HG03139 (cell line): ENCODE results near the gene GPR142.
"Not testable (repeated sequence)": the region's sequence is repeated elsewhere in the genome, so short reads cannot be mapped to it uniquely, and the experiment has no call there.

Experiments used
- ATAC-seq: cut with Tn5 transposase; IDR thresholded peaks from one replicate; pipeline ENCODE4 v1.9.1; 2021; ENCODE audit not compliant: unreplicated experiment

The GPR142 gene

DNA sequence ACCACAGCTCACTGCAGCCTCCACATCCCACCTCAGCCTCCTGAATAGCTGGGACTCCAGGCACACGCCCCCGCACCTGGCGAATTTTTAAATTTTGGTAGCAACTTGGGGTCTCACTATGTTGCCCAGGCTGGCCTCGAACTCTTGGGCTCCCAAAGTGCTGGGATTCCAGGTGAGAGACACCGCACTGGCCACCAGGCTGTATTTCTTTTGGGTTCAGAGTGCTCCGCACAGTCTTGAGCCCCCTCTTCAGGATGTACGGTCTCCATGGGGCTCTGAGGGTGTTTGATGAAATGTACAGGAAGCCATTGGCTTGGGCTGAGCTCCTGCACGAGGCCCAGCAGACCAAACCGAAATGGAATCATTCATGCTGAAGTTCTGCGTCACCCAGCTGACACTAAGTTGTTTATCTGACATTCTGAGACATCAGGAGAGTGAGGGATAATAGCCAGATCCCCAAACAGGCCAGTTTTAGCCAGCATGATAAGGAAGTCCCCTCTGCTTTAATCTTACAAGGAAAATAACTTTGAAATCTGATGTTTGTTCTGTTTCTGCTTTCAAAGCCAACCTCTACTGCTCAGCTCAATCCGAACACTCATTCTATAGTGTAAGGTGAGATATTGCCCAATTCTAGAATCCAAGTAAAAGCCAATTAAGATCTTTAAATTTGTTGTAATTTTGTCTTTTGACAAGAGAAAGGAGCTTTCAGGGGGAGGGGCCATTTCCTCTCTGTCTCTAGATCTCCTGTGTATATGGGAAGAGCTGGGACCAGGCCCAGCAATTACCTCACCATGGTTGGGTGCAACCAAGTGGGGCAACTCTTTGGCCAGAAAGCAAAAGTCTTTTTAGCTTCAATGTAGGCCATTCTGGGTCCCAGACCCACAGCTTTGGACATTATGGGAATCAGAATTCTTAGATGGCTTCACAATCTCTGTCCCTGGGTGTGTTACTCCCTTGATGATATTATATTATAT lies 23.7 kb downstream of the GPR142 start:
- ATAC-seq: no peak

DNA sequence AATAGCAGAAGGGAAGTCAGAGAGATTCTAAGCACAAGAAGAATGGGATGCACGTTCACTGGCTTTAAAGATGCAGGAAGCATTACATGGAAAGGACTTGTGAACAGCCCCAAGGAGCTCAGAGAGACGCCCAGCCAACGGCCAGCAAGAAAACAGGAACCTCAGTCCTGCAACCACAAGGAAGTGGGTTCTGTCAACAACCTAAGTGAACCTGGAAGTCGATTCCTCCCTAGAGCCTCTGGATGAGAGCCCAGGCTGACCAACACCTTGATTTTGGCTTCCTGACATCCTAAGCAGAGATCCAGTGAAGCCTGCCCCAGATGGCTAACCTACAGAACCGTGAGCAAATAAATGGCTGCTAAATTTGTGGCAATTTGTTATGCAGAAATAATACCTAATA lies 24.5 kb downstream of the GPR142 start:
- no peak for ATAC-seq

DNA sequence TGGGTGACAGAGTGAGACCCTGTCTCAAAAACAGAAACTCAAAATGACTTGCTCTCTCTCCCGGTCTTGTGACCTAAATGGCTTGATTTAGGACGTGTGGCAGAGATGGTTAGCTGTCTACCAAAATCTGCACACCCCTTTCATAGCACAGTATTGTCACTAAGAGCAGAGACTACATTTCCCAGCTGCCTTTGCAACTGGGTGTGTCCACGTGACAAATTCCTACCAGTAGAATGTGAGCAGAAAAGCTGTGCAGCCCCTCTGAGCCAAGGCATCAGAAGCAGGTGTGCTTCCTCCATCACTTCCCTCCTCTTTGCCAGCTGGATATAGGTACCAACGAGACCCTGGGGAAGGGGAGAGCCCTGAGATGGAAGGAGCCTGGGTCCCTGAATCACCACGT lies 25.5 kb downstream of the GPR142 start:
- no peak for ATAC-seq

DNA sequence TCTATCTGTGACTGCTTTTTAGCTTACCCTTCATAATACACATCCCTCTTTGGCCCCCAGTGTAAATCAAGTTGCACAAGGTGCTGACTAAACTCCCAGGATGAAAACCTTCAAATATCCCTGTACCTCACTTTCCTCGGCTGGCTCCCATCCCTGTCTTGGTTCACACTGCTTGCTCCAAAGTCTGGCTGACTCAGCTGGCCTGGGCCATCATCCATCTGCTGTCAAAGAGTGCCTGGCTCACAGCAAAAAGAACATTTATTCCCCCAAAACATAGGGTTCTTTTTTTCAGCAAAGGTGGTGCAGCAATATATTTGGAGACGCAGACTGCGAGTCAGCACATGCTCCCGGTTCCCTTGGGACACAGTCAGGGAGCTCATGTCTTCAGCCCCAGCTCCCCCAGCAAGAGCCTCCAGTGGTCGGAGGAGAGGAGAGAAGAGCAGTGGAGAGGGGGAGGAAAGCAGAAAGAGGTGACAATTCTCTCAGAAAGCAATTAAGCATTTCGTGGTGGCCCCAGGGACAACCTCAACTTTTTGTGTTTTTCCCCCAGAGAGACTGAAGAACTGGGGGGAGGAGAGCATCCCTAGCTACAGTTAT lies 26.1 kb downstream of the GPR142 start:
- no peak for ATAC-seq

DNA sequence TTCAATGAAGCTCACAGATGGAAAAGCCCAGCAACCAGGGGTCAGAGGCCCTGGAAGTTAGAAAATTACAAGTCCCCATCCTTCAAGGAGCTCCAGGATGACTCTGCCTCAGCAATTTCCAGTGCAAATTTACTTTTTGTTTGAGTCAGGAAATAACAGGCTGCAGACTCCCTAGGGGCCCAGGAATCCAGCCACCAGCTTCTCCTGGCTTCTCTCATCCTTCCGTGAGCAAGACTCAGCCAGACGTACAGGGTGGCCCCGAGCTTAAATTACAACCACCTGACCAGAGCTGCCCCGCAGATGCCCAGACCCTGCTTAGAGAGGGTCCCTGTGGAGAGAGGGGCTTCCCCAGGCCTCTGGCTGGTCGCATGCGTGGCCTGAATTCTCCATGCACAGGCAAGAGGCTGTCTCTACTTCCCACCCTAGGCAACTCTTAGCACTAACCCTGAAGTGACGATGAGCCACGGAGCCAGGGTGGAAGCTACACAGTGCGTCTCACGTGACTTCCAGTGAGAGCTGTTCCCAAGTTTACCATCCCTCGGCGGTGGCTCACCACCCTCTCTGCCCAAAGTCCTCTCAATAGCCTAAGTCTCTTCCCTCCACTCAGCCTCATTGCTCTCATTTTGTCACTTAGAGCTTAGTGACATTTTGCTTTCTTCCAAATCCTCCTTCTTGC lies 27.1 kb downstream of the GPR142 start:
- ATAC-seq: no peak

DNA sequence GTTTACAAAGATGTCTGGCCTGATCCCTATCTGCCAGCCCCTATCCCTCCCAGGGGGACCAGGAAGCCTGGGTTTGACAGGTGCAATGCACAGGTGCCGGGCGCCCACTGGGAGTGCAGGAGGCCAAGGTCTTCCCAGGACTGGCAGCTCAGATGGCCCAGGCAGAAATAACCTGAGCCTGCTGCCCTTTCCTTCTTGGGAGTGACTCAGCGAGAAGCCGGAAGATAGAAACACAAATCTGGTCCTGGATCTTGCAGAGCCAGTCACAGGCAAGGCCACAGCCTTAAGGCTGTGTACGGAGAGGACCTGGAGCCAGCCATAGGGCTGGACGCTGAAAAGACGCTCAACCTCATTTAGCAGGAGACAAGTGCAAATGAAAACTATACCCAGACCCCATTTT lies 27.7 kb downstream of the GPR142 start:
- ATAC-seq: no peak

DNA sequence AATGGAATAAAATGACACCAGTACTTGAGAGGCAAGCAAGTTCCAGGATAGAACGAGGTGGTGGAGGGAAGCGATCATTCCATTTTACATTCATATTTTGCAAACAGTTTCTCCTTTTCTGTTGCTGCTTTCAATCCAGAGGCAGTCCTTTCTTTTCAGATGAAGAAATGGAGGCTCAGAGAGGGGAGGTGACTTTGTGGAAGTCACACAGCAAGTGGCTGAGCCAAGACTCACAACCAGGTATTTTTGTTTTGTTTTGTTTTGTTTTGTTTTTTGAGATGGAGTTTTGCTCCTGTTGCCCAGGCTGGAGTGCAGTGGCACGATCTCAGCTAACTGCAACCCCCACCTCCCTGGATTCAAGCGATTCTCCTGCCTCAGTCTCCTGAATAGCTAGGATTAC lies 29.3 kb downstream of the GPR142 start:
- ATAC-seq: no peak

DNA sequence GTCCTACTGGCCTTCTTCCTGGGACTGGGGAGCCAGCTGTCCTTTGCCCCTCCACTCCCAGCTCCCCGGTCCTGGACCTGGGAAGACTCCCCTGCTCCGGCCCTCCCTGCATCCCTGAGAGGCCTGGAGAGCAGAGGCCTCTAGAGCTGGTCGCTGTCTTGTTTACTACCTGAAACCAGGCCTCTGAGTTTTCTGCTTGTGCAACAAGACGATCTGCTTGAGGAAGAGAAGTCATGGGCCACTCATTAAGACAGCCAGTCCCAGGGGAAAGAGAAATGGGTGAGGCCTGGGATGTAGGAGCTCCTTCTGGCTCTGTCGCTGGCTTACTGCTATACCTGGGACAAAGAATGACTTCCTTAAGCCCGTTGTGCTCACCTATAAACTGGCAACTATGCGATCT lies 34.7 kb downstream of the GPR142 start:
- no peak for ATAC-seq

DNA sequence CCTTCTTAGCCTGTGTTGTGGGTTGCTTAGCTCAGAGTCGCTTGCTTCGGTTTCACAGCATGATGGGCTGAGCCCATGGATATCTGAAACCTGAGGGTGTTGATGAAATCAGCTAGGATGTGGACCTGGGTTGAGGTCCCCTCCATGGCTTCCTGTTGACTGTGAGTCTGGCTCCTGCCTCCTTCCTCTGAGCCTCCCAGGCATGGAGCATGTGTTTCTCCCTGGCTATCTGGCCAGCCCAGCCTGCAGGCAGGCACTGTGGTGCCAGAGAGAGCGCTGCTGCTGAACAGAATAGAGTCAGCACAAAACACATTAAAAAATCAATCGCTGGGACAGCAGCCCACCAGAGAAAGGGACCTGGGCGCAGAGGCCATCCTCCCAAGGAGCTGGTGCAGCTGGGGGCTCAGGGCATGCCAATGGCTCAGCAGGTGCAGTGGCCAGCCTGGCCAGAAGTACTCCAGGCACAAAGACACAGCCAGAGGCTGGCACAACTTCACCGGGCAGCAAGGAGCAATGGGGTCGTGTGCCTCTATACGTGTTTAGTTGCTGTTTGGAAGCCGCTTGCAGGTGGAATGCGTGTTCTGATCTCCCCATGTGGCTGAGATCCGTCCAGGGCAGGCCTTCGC lies 36.3 kb downstream of the GPR142 start:
- ATAC-seq: no peak

DNA sequence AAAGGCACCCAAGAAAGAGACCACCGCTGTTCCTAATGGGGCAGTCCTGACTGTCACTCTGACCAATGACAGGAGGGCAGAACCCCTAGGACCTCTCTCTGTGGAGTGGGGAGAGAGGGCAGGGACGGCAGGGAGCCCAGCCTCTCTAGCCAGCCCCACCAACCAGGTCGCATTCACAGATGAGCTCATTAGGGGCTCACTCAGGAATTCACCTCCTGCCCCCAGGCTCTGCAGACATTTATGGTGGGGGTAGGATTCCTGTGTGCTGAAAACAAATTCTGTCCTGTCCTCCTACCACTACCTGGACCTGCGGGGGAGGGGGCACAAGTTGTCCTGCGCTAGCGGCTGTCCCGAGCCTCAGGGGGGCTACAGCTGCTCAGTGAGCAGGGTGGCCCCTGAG lies 36.9 kb downstream of the GPR142 start:
- ATAC-seq: no peak

DNA sequence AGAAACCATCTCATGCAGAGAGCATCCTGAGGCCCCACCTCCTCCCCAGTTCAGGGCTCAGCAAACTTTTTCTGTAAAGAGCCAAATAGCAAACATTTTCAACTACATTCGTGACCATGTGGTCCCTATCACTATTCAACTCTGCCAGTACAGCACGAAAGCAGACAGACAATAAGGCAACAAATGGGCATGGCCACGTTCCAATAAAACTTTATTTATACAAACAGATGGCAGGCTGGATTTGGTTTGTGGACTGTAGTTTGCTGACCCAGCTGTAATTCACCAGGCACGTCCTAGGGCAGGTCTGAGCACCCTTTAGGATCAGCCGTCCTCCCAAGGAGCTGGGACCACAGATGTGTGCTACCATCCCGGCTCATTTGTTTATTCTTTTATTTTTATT lies 37.5 kb downstream of the GPR142 start:
- ATAC-seq: no peak

DNA sequence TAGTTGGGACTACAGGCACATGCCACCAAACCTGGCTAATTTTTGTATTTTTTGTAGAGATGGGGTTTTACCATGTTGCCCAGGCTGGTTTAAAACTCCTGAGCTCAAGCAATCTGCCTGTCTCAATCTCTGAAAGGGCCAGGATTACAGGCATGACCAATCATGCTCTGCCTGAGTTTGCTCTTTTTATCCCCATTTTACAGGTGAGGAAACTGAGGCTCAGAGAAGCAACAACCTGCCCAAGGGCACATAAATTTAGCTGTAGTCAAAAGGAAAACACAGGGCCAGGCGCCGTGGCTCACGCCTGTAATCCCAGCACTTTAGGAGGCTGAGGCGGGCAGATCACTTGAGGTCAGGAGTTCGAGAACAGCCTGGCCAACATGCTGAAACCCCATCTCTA lies 38.0 kb downstream of the GPR142 start:
- not testable (repeated sequence) for ATAC-seq

DNA sequence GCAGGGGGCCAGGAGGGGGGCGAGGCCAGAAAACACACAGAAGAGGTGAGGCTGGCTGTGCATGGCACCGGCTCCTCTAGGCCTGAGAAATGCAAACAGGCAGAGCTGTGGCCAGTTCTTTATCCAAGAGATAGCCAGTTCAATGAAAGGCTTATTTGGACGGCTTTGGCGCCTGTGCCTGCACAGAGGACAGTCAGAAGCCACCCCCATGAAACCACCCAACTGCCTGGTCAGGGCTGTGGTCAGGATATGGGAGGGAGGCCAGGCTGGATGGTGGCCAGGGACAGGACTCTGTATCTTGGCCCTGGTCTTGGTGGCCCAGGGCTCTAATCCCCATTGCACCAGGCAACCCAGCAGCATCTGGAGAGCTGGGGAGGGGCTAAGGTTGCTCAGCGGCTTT lies 40.1 kb downstream of the GPR142 start:
- no peak for ATAC-seq

DNA sequence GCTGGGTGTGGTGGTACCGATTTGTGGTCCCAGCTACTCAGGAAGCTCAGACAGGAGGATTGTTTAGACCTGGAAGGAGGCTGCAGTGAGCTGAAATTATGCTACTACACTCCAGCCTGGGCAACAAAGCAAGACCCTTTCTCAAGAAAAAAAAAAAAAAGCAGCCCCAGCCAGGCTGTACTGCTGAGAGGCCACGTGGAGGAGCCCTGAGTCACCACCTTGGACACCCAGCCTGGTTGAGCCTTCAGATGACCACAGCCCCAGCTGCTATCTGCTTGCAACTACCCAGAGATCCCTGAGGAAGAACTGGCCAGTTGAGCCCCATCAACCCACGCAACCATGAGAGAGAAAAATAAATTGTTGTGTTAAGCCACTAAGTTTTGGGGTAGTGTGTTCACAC lies 41.0 kb downstream of the GPR142 start:
- no peak for ATAC-seq

DNA sequence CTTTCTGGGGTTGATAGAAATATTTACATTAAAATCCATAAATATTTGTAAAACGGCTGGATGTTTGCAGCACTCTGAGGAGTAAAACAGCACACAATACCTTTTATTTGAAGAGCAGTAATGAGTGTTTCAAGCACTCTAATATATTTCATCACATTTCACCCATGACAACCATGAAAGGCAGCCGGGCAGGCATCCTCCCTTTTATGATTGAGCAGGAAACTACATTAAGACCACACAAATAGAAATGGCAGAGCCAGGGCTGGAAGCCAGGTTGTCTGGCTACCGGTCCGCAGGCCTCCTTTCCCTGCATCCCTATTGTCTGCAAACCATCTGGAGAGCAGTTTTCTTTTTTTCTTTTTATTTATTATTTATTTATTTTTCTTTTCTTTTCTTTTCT lies 41.5 kb downstream of the GPR142 start:
- ATAC-seq: no peak

DNA sequence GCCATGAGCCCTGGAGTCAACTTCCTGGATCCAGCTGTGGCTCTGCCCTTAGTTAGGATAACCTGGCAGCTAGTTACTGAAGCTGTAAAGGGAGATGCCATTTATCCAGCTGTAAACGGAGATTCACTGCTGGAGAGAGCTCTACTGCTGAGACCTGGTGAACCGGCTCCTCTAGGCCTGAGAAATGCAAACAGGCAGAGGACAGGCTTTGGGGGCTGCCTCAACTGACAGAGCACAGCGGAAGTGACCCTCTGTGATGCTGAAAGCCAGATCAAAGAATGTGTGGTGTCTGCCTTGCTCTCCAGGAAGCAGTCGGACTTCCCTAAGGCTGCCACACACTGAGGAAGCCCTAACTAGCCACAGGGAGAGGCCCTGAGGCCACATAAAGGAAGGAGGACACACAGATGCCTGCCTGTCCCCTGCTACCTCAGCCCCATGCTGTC lies 42.7 kb downstream of the GPR142 start:
- ATAC-seq: no peak

DNA sequence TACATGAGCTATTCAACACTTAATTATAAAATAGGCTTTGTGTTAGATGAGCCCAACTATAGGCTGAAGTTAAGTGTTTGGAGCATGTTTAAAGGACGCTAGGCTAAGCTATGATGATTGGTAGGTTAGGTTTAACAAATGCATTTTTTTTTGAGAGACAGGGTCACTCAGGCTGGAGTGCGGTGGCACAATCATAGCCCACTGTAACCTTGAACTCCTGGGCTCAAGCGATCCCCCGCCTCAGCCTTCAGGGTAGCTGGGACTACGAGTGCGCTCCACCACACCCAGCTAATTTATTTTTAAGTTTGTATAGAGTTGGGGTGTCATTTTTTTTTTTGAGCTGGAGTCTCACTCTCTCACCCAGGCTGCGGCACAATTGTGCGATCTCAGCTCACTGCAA lies 45.3 kb downstream of the GPR142 start:
- no peak for ATAC-seq

DNA sequence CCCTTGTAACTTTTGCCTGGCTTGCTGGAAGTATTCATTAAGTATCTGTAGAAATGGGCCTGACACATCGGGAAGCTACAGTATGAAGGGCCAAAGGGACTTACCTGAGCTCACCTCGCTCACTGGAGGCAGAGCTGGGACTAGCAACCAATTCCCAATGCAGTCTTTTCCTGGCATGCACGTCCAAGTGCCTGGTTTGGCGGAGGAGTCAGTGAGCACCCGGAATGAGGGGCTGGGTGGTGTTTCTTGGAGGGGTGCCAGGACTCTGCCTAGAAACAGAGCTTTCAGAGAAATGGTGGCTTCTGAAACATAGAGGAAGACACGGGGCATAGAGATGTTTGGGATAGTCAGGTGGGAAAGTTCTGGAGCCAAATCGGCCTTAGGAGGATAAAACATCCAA lies 46.2 kb downstream of the GPR142 start:
- ATAC-seq: no peak

DNA sequence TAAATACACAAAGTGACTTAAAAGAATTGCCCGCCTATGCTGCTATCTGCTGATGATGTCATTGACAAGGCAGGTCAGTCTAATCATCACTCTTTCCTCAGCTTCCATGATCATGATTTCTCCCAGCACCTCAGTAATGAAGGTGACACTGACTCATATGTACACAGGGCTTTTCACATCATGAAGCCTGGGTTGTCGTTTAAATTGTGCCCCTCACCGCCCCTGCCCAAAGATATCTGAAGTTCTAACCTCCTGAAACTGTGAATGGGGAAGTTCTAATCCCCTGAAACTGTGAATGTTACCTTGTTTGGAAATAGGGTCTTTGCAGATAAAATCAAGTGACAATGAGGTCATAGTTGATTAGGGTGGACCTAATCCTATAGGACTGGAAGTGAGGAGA lies 47.2 kb downstream of the GPR142 start:
- no peak for ATAC-seq

DNA sequence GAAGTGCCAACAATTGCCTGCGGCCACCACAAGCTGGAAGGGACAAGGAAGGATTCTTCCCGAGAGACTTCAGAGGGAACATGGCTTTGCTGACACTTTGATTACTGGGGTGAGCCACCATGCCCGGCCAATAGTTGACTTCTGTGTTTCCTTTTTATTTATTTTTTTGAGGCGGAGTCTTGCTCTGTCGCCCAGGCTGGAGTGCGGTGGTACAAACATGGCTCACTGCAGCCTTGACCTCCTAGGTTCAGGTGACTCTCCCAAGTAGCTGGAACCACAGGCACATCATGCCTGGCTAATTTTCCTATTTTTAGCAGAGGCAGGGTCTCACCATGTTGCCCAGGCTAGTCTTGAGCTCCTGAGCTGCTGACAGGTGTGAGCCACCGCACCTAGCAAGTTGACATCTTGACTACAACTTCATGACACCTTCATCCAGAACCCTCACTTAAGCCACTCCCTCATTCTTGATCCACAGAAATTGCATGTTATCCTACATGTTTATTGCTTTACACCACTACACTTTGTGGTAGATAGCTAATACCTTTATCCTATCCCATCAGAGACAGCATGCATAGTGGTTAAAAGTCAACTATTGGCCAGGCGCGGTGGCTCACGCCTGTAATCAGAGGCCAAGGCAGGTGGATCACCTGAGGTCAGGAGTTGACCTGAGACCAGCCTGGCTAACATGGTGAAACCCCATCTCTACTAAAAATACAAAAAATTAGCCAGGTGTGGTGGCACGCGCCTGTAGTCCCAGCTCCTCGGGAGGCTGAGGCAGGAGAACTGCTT lies 48.5 kb downstream of the GPR142 start:
- no peak for ATAC-seq
